Smooth muscle cell (in vitro differentiated cells): ENCODE data around the gene FIP1L1. TPM values are rescaled to one million over a fixed set of nuclear protein-coding genes. Genes with fewer than 3 reads are reported as not detected.

Experiments used
- DNase-seq: peaks from one replicate; lab custom pipeline; 2025; ENCODE audit not compliant: unreplicated experiment; lab: John Stamatoyannopoulos, UW
- H2AFZ ChIP-seq: fragments of 200-600 bp; sonication (generic); 2 replicates; pipeline ENCODE4 v1.6.0; 2016; ENCODE audit warnings: antibody characterized with exemption, low read depth, mild to moderate bottlenecking
- H3F3A ChIP-seq: fragments of 200-600 bp; sonication (generic); 2 replicates; pipeline ENCODE4 v1.6.0; 2017; ENCODE audit warnings: antibody characterized with exemption, low read depth
- H3K27ac ChIP-seq: fragments of 200-600 bp; sonication (generic); 2 replicates; pipeline ENCODE4 v1.5.1; 2016; ENCODE audit warnings: low read depth, mild to moderate bottlenecking
- H3K27me3 ChIP-seq: fragments of 200-600 bp; sonication (generic); 2 replicates; pipeline ENCODE4 v1.6.1; 2016; ENCODE audit warnings: low read depth, mild to moderate bottlenecking
- H3K36me3 ChIP-seq: fragments of 200-600 bp; sonication (generic); 2 replicates; pipeline ENCODE4 v1.5.1; 2016; ENCODE audit warnings: low read depth
- H3K4me1 ChIP-seq: fragments of 200-600 bp; sonication (generic); 2 replicates; pipeline ENCODE4 v1.5.1; 2016; ENCODE audit warnings: low read depth
- H3K4me2 ChIP-seq: fragments of 200-600 bp; sonication (generic); 2 replicates; pipeline ENCODE4 v1.6.0; 2016; ENCODE audit warnings: mild to moderate bottlenecking
- H3K4me3 ChIP-seq: fragments of 200-600 bp; sonication (generic); 2 replicates; pipeline ENCODE4 v1.5.1; 2016; ENCODE audit warnings: mild to moderate bottlenecking
- H3K79me2 ChIP-seq: fragments of 200-600 bp; sonication (generic); 2 replicates; pipeline ENCODE4 v1.6.0; 2016; ENCODE audit warnings: low read depth, mild to moderate bottlenecking
- H3K9ac ChIP-seq: fragments of 200-600 bp; sonication (generic); 2 replicates; pipeline ENCODE4 v1.6.0; 2016; ENCODE audit warnings: low read depth
- H3K9me3 ChIP-seq: fragments of 200-600 bp; sonication (generic); replicated peaks from 2 replicates; pipeline ENCODE4 v1.5.1; 2016; ENCODE audit warnings: low read depth
- H4K20me1 ChIP-seq: fragments of 200-600 bp; sonication (generic); 2 replicates; pipeline ENCODE4 v1.6.0; 2016; ENCODE audit warnings: low read depth
- CTCF ChIP-seq: fragments of 200-600 bp; sonication (generic); IDR thresholded peaks from 2 replicates; pipeline ENCODE4 v1.5.1; 2017; ENCODE audit warnings: borderline replicate concordance, mild to moderate bottlenecking, antibody characterized with exemption; ENCODE audit not compliant: insufficient read depth, poor library complexity, severe bottlenecking
- WGBS: methylation state at CpG from one replicate; pipeline ENCODE4 v1.1.7; 2016; ENCODE audit warnings: low lambda C conversion rate; 5-methylcytosine and 5-hydroxymethylcytosine counted together
- polyA plus RNA-seq: library from polyadenylated mRNA; unstranded; fragments of >200 nt; fragmentation: Nextera tagmentation; extraction: Ambion mirVana; gene quantifications from 2 replicates; pipeline ENCODE4 v1.2.1, GENCODE V29; 2016
- total RNA-seq: library from RNA; depleted of rRNA; stranded (reverse); fragments of >200 nt; gene quantifications from 2 replicates; pipeline ENCODE4 v1.2.3, GENCODE V29; 2014

FIP1L1 gene
- total and polyA plus RNA-seq, 2 experiments from 2014 or later, result 55.1 to 65.7 TPM

GRCh38 chr4:53498706-53499105, 121.3 kb downstream of the FIP1L1 start:
- WGBS, result 100% methylated on average over 2 of the region's 2 CpGs
- no peak overlapping the region for H3K9ac ChIP-seq

GRCh38 chr4:53499791-53500190, 122.3 kb downstream of the FIP1L1 start:
- 100% methylated on average over 1 of the region's 1 CpG for WGBS
- Histone ChIP-seq H4K20me1 (no peaks in the 10 kb centered on the region), H2AFZ (no peak overlapping the region), H3K4me2 (no peak overlapping the region), H3K27ac (no peak overlapping the region), H3F3A (no peaks in the 10 kb centered on the region), H3K4me3 (no peak overlapping the region), H3K36me3 (no peaks in the 10 kb centered on the region), H3K4me1 (peaks cover 13% of the 10 kb centered on the region), H3K27me3 (no peaks in the 10 kb centered on the region), H3K9ac (no peak overlapping the region), H3K9me3 (no peaks in the 10 kb centered on the region), H3K79me2 (no peaks in the 10 kb centered on the region)
- no peak for TF ChIP-seq CTCF
- no peak for DNase-seq

More at GRCh38 chr4:53498706-53499105, 121.3 kb downstream of the FIP1L1 start:
- H3F3A ChIP-seq, result no peaks in the 10 kb centered on the region
- no peaks in the 10 kb centered on the region for H3K9me3 ChIP-seq
- no peak overlapping the region for H3K27ac ChIP-seq
- H2AFZ ChIP-seq, result no peak overlapping the region
- no peak for DNase-seq
- H3K4me3 ChIP-seq, result no peak overlapping the region
- no peaks in the 10 kb centered on the region for H3K79me2 ChIP-seq
- no peaks in the 10 kb centered on the region for H4K20me1 ChIP-seq
- H3K4me2 ChIP-seq, result no peak overlapping the region
- TF ChIP-seq CTCF, result no peak
- no peaks in the 10 kb centered on the region for H3K36me3 ChIP-seq
- H3K27me3 ChIP-seq, result no peaks in the 10 kb centered on the region
- peaks cover 13% of the 10 kb centered on the region for H3K4me1 ChIP-seq

- no peaks in the 10 kb centered on the region for H3F3A ChIP-seq
- H2AFZ ChIP-seq, result no peak overlapping the region
- H3K27ac ChIP-seq, result no peak overlapping the region
- H4K20me1 ChIP-seq, result no peaks in the 10 kb centered on the region
- no peaks in the 10 kb centered on the region for H3K79me2 ChIP-seq
- no peak overlapping the region for H3K9ac ChIP-seq
- H3K27me3 ChIP-seq, result no peaks in the 10 kb centered on the region
- no peaks in the 10 kb centered on the region for H3K9me3 ChIP-seq
- H3K4me3 ChIP-seq, result no peak overlapping the region
- WGBS, result 74% methylated on average over 2 of the region's 2 CpGs
- peaks cover 13% of the 10 kb centered on the region for H3K4me1 ChIP-seq
- DNase-seq, result no peak
- H3K4me2 ChIP-seq, result no peak overlapping the region
- no peak for TF ChIP-seq CTCF
- no peaks in the 10 kb centered on the region for H3K36me3 ChIP-seq
These were observed 123.1 kb downstream of the FIP1L1 start for GRCh38 chr4:53500546-53500945.

- WGBS, result 41% methylated on average over 4 of the region's 4 CpGs
- Histone ChIP-seq H3K4me3 (no peak overlapping the region), H3K4me1 (peaks cover 13% of the 10 kb centered on the region), H3K36me3 (no peaks in the 10 kb centered on the region), H3K4me2 (no peak overlapping the region), H3K9ac (no peak overlapping the region), H4K20me1 (no peaks in the 10 kb centered on the region), H3F3A (no peaks in the 10 kb centered on the region), H3K79me2 (no peaks in the 10 kb centered on the region), H3K27ac (no peak overlapping the region), H3K9me3 (no peaks in the 10 kb centered on the region), H2AFZ (no peak overlapping the region), H3K27me3 (no peaks in the 10 kb centered on the region)
- no peak for TF ChIP-seq CTCF
- DNase-seq, result no peak
These were observed 124.1 kb downstream of the FIP1L1 start for GRCh38 chr4:53501561-53501960.
